ENCODE results near the gene PIK3AP1.

PIK3AP1 gene

DNA sequence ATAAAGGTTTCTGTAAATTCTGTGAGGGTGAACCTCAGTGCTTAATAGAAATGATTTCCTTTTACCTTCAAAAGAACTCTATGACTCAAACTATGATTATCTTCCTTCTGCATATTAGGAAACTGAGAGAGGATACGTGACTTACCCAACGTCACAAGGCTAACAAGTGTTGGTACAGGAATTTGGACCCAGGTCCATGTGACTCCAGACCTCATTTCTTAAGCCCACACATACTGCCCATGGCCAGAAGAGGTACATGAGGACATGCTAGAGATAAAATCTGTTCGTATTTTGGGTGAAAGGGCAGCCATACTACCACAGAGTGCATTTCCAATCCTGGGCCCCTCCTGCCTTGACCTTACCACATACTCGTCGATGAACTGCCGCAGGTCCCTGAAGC lies 72.0 kb downstream of the PIK3AP1 start:
- in situ Hi-C loops (cut with MboI; ENCODE audit: low sequenced_read_pairs) = no loop called here

DNA sequence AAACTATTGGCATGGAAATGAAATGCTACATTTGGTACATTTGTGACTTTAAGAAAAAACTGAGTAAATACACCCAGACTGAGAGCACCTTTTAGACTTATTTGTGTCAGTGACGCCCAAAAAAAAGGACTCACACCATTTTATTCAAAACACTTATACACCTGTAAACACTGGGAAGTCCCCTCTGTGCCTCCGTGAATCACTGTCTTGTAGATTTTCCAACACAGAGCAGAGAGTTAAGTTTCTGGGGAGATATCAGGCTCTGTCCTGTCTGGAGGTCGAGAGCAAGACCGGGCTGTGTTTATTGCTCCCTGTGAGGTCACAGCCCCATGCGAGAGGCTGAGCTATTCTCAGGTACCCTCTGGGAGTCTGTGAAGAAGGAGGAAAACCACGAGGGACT lies 72.8 kb downstream of the PIK3AP1 start:
- in situ Hi-C loops (cut with MboI; ENCODE audit: low sequenced_read_pairs) = no loop called here

DNA sequence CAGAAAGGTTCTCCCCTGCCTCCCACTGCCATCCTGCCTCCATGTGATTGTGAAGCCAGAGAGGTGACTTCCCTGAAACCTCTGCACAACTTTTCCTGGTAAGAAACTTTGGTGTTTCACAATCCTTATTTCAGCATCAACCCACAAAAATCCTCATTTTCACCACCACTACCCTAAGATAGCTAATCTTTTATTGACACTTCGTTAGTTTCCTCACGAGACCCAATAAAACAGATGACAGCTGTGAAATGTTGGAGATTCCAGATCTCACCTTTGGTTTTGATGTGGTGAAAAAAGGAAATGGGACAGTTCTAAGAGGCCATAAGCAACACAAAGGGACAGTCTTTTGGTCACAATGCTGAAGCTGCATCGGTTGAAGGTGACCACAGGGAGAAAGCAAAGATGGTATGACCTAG lies 73.6 kb downstream of the PIK3AP1 start:
- in situ Hi-C loops (cut with MboI; ENCODE audit: low sequenced_read_pairs) = no loop called here

DNA sequence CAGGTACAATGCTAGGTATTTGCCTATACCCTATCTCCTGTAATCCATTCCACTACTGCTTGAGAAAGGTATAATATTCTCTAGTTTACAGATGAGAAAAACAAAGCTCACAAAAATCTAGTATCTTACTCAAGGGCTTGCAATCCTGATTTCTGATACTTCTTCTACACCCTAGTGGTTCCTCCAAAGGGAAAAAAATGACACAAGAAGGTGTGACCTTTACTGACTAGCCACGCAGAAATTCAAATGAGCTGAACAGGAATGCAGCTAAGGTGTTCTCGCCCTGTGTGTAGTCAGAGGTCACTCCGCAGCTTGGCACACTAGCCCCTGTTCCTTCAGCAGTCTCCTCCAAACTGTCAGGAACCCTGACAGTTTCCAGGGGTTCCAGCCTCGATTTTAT lies 74.0 kb downstream of the PIK3AP1 start:
- in situ Hi-C loops (cut with MboI; ENCODE audit: low sequenced_read_pairs) = no loop called here

DNA sequence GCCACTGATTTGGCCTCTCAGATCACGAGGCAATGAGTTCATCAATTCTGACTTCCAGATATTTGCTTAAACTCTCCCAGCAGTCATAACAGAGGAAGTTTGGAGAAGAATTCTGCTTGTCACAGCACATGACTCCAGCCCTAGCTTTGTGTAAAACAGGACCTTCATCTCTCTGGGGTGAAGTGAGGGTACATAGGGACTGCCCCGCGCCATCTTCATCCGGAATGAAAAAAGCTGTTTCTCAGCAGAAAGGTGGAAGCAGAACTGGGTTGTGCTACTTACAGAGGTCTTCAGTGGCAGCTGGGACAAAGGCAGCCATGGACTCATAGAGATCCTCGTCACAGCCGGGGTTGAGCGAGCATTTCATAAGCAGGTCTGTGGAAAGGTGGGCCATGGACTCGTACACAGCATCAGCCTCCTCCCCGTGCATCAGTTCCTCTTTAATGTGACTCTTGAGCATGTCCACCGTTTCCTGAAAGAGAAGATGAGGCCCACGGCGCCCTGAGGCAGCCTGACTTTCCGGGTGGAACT lies 75.1 kb downstream of the PIK3AP1 start:
- in situ Hi-C loops (cut with MboI; ENCODE audit: low sequenced_read_pairs) = no loop called here

DNA sequence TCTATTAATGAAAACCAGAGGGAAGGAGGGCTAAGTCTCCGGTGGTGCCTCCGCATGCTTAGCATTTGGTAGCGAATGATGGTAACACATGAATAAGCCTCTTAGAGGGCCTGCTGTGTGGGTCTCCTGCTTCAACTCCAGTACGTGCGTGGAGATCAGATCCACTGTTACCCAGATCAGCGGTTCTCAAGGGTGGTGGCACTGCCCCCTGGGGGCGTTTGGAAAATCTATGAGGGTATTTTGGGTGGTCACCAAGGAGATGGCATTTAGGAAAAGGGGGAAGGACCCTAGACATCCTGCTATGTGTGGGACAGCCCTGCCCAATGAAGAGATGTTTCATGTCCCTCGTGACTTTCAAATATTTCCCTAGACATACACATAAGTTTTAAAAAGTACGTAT lies 76.4 kb downstream of the PIK3AP1 start:
- in situ Hi-C loops (cut with MboI; ENCODE audit: low sequenced_read_pairs) = no loop called here

DNA sequence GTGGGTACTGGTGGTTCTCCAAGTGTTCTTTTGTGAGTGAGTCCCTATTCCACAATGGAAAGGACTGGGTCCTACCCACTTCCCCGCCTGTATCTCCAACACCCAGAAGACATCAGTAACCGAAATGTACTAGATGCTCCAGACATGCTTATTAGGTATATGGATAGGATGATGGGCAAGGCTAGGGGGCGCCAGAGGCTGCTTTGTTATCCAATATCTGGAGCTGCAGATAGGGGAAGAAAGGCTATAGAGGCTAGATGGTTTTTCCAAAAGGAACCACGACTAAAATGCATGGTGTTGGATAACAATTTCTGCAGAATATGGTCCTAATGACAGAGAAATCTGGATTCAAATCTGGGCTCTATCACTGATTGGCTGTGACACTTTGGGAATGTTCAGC lies 77.3 kb downstream of the PIK3AP1 start:
- in situ Hi-C loops (cut with MboI; ENCODE audit: low sequenced_read_pairs) = no loop called here

DNA sequence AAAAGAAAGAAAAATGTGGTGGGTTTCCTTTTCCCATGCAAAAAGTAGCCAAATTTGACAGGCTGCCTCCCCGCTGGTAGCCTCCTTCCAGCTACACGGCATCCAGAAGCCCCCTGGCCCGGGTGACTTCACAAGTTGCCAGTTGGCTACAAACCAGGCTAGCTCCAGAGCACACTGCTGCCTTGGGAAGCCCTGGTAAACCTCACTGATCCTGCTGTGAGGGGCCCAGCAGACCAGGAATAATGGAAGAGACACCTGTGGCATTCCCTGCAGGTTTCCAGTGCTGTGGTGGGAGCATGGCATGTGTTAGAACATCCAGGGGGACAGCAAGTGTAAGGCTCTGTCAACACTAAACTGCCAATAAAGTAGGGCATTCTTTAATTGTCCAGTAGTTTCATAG lies 77.8 kb downstream of the PIK3AP1 start:
- in situ Hi-C loops (cut with MboI; ENCODE audit: low sequenced_read_pairs) = no loop called here

DNA sequence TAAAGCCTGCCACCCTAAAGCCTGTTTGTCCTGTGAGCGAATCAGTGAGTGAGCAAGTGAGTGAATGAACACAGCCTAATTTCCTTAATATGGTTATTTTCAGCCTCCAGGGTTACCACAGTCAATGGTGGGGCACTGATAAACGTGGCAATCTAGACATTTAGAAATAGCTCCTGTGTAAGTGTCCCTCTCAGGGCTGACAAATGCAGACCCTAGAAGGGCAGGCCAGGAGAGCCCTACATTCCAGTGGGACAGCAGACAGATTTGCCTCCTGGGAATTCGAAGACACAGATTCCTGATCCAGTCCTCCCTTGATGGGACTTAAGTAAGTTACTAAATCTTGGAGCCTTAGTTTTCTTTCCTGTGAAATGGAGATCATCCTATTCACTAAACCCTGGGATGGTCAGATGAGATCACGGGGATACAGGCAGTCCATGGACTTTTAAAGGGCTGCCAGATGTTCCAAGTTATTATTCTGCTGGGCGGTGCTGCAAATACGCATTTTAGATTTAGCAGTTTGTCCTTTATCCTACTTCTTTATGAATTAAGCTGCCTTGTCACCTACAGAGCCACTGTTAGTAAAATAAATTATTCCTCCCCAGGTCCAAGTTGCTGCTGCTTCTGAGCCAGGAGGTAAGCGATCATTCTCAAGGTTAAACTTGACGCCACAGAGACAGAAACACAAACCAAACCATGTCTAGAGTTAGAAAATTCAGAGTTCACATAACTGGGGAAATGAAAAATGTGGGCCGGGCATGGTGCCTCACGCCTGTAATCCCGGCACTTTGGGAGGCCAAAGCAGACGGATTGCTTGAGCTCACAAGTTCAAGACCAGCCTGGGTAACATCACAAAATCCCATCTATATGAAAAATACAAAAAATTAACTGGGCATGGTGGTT lies 78.7 kb downstream of the PIK3AP1 start:
- in situ Hi-C loops (cut with MboI; ENCODE audit: low sequenced_read_pairs) = no loop called here

DNA sequence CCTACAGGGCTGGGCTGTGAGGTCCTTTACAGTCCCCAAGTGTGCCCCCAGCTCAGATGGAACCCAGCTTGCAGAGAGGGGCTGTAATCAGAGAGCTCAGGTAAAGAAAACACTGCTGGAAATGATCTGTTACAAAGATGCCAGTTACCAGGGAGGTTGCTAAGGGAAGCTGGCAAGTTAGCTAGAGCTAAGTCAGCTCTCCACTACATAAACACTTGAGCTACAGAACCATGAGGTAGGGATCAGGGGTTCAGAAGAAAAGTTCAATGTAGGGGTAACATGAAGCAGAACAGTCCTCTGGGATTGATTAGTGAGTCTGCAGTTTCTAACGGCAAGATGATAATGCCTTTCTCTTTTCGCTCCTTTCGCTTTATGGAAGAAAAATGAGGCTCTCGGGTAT lies 80.4 kb downstream of the PIK3AP1 start:
- in situ Hi-C loops (cut with MboI; ENCODE audit: low sequenced_read_pairs) = no loop called here

DNA sequence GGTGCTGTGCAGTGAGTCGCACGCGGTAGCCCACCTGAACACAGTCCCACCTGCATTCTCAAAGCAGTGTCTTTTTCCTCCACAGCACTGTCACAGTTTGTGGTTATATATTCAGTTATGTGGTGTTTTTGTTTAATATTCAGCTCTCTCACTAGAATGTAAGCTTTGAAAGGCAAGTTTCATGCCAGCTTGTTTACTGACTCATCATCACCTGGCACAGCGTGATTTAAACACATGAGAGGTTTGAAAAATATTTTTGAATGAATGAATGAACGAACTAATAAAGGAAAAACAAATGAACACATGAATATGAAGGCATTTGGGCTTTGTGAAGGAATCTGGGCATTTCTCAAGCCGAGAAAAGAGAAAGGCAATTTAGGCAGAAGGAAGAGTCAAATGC lies 81.6 kb downstream of the PIK3AP1 start:
- in situ Hi-C loops (cut with MboI; ENCODE audit: low sequenced_read_pairs) = no loop called here

DNA sequence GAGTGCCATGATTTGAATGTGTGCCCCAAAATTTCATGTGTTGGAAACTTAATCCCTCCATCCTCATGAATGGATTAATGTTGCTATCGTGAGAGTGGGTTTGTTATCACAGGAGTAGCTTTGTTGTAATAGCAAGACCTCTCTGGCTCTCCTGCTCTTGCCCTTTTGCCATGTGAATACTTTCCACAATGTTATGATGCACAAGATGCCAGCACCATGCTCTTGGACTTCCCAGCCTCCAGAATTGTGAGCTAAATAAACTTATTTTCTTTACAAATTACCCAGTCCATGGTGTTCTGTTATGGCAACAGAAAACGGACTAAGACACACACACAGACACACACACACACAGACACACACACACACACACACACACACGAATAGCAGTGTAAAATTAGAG lies 82.2 kb downstream of the PIK3AP1 start:
- in situ Hi-C loops (cut with MboI; ENCODE audit: low sequenced_read_pairs) = no loop called here

DNA sequence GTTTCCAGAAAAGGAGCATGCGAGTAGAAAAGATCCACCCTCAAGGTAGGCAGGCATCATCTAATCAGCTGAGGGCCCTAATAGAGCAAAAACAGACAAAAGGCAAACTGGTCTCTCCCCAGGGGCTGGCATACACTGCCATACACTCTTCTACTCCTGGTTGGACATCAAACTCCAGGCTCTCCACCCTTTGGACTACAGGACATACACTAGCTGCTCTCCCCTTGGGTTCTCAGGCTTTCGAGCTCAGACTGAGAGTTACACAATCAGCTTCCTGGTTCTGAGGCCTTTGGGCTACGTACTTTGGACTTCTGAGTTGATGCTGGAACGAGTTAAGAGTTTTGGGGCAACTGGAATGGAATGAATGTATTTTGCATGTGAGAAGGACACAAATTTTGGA lies 82.6 kb downstream of the PIK3AP1 start:
- in situ Hi-C loops (cut with MboI; ENCODE audit: low sequenced_read_pairs) = no loop called here

DNA sequence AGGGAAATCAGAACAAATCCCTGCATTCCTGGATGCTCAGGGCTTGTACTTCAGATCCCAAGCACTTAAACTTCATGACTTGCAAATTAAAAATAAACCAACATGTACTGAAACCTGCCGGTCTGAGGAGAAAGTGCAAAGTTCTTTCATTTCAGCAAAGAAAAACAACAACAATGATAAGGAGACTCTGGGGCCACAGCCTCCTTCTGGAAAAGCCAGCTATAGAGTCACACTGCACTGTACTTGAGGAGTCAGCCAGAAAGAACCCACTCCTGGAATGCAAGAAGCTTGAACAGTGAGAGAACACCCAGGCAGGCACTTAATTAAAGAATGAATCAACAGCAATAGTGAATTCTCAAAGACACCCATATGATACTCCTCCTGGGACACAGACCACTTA lies 83.8 kb downstream of the PIK3AP1 start:
- in situ Hi-C loops (cut with MboI; ENCODE audit: low sequenced_read_pairs) = no loop called here

DNA sequence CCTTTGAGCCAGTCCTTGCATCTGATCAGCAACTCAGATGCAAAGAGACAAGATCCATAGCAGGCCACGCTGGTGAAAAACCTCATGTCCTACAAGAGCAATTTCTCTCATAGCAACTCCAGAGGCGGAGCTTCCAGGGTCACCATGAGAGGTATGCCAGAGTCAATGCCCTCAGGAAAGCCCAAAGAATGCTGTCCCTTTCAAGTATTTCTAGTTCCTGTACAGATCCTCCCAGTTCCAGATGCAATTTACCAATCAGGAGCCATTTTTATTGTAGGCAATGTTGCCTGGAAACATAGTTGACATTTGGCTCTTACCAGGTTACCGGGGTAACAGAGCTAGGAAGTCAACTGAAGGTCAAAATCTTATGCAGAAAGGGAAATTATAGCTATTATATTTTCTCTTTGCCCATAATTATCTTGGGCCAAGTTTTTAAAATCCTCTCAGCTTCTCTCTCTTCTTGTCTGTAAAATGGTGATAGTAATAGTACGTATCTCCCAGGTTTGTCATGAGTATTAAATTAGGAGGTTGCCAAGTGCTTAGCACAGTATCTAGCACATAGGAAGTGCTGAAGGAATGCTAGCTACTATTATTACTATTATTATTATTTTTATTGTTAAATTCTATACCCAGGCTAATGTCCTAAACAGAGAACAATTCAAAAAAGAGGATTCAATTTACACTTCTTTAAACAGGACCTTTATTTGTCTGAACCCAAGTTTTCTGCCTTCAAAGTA lies 87.2 kb downstream of the PIK3AP1 start:
- in situ Hi-C loops (cut with MboI; ENCODE audit: low sequenced_read_pairs) = no loop called here

DNA sequence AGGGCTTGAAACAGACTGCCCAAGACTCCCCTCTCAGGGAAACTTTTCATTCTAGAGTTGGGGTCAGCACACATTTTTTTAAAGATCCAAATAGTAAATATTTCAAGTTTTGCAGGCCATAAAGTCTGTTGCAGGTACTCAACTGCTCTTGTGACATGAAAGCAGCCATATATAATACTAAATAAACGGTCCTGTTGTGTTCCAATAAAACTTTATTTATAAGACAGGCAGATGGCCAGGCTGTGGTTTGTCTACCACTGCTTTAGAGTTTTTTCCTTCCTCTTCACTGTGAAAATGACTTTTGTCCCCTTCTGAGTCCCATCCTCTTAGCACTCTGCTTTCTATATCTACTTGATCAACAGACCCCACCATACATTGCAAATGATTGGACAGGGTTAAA lies 93.0 kb downstream of the PIK3AP1 start:
- in situ Hi-C loops (cut with MboI; ENCODE audit: low sequenced_read_pairs) = no loop called here

DNA sequence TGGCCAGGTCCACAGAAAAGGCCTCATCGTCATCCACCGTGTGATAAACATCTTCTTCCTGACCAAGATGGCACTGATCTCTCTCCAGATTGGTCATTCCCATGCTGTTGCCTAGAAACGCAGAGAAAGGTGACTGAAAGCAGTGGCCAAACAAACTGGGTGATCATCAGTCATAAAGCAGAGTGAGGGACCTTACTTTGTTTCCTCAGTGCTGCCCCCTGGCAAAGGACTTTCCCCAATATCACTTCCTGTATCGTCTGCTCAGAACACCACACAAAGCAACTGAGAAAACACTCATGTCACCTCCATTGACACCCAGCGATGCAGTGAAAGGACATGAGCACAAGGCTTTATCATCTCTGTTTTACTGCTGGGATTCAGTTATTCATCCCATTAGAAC lies 93.5 kb downstream of the PIK3AP1 start:
- in situ Hi-C loops (cut with MboI; ENCODE audit: low sequenced_read_pairs) = no loop called here

DNA sequence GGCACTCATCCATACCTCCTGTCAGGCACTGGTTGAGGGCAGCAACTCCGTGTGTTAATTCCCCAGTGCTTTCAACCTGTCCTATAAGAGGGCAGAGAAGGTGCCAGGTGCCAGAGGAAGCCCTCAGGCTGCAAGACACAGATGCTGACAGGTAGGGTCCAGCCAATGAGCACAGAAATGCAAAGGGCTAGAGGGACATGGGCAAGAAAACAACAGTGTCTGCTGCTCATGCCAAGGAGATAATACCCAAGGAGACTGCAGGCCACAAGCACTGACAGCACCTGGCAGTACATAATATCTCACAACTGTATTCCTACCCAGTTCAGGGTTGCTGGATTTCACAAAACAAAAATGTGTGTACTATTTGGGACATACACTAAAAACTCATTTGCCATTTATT lies 95.1 kb downstream of the PIK3AP1 start:
- in situ Hi-C loops (cut with MboI; ENCODE audit: low sequenced_read_pairs) = no loop called here

DNA sequence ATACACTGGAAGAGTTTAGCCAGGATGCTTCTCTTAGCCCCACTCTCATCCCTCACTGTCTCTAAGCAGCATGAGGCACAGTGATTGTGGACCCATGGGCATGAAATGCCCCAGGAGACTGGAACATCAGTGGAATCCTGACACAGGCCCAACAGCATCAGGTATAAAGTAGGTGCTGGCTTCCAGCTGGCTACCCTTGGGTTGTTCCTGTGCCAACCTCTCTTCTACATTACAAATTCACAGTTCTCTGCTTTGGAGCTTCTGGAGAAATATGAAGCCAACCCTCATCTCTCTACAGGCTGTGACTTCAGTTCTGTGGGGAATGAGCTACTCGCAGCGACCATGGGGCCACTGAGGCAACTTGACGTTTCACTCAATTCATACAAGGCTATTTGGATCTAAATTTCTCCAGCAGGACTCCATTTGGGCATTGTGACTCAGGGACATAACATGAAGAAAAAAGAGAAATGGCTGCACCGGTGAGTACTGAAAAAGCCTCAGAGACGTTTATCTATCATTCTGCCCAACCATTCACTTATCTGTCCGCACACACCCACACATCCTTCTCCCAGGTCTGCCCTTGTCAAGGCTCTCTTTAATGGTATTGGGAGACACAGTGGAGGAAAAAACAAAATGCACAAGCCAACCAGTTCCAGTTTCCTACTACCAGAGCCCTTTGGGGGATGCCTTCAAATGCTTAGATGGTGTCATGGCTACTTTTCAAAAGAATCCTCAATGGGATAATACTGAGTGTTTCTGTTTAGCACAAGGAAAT lies 98.1 kb downstream of the PIK3AP1 start:
- in situ Hi-C loops (cut with MboI; ENCODE audit: low sequenced_read_pairs) = no loop called here

DNA sequence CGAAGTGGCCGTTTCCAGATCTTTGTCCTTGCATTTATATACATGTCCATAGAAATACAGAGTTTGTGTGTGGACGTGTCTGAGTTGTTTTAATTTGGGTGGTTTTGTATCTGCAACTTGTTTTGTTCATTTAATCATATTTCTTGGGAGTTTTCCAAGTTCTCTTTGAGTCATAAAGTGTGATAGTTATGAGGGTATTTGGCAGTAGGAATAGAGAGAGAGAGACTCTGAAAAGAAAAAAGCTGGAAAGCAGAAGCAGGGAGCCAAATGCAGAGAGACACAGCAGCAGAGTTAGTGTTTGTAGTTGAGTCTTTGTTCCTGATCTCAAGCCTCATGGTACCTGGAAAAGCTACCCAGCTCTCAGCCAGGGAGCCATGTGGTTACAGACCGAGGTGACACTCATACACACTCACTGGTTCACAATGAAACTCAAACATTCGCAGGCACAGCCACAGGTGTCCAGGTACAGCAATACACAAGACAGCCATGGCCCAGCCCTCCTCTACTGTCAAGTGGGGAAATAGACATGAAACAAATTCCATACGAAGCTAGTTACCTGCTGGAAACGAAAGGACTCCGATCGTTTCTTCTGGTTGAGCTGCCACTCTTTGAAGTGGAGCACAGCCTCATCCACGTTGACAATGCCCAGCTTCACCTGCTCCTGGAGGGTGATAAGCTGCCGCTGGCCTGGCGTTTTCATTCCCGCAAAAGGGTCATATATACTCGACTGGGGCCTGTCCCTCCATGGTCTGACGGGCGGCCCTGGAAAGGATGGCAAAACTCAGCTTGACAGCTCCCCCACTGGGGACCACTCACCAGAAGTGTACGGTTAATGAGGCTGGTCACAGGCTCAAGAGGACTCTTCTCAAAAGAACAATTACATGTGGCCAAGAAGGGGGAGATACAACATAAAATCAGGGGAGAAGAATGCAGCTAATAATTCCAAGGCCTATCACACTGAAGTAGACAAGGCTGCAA lies 100.2 kb downstream of the PIK3AP1 start:
- in situ Hi-C loops (cut with MboI; ENCODE audit: low sequenced_read_pairs) = no loop called here
